NCI-H510A (cell line): ENCODE data around the gene TMEM181.

Experiments
- DNase-seq: peaks from one replicate; lab custom pipeline; 2025; lab: John Stamatoyannopoulos, UW

TMEM181 gene

GRCh38 chr6:158561938-158562337, 2.0 kb downstream of the TMEM181 start:
- DNase-seq, result no peak

DNA sequence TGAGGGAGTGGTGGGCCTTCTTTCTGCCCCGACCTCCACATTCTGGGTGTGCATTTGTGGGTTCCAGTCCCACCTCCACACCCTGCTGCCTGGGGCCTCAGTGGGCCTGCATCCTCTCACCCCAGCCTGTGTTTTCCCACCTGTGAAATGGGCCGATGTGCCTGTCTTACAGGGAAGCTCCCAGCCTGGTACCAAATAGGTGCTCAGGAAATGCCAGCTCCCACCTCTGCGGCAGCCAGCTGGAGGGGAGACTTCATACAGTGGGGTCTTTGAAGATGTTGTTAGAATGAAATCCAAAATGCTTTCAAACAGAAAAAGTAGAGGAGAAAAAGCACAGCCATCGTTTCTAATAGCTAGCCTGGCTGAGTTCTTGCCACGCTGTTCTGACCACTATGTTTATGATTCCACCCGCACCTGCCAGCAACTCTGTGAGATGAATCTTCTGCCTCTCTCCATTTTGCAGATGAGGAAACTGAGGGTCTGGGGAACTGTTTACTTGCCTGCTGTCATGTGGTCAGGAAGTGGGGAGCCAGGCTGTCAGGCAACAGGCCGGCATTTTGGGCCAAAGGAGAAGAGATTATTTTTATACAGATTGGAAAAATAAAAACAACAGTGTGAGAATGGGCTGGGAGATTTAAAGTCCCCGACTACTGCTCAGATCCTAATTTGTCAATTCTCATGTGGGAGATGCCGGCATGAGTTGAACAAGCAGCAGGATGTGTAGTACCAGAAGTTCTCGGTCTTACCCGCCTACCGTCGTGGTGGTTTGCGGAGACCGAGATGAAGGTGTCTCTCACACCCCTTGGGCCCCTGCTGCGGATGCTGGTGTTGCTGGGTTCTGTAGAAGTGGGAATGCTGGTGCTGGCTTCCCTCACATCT, 4.6 kb downstream of the TMEM181 start:
- no peak for DNase-seq

DNA sequence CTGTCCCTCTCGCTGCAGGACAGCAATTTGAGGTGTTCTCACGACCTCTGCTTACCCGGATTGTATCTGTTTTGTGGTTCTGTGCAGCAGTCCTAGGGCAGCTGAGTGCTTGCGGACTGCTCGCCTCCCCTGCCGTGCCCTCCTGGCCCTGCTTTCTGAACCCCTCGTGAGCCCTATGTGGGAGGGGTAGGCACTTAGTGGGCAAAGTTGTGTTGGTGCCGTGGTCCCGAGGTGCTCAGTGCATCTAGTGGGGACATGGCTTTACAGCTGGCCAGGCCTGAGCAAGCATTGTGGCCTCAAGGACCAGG, 5.2 kb downstream of the TMEM181 start:
- no peak for DNase-seq

GRCh38 chr6:158565482-158566040, 5.7 kb downstream of the TMEM181 start:
- DNase-seq, result no peak

DNA sequence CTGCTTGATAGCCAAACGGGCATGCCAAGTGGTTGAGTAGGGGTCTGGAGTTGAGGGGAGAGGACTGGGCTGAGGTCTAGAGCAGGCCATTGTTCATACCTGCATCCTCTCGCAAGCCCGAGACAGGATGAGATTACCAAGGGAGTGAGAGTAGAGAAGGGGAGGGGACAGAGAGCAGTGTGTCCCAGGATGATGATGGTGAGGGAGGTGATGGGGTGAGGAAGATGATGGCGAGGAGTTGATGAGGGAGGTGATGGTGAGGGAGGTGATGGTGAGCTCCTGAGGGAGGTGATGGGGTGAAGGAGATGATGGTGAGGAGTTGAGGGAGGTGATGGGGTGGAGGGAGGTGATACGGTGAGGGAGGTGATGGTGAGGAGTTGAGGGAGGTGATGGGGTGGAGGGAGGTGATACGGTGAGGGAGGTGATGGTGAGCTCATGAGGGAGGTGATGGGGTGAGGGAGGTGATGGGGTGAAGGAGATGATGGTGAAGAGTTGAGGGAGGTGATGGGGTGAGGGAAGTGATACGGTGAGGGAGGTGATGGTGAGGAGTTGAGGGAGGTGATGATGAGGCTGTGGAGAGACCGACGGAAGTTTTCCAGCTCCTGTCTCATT, 6.4 kb downstream of the TMEM181 start:
- no peak for DNase-seq

DNA sequence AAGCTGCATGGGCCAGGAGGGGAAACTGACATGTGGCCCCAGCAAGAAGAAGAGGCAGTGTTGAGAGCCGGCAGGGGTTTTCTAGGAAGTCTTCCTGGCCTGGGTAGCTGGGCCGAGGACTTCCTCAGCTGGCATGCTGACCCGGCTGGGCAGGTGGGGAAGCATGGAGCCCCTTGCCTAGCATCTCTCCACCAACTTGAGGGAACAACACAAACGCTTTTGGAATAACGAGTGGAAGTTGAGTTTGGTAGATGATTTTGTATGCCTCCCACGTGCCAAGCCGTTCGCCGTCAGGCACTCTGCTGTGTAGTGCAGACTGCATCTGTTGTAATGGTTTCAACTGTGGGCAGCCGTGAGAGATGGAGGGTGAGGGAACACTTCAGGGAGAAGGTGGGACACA, 7.3 kb downstream of the TMEM181 start:
- DNase-seq, result no peak

DNA sequence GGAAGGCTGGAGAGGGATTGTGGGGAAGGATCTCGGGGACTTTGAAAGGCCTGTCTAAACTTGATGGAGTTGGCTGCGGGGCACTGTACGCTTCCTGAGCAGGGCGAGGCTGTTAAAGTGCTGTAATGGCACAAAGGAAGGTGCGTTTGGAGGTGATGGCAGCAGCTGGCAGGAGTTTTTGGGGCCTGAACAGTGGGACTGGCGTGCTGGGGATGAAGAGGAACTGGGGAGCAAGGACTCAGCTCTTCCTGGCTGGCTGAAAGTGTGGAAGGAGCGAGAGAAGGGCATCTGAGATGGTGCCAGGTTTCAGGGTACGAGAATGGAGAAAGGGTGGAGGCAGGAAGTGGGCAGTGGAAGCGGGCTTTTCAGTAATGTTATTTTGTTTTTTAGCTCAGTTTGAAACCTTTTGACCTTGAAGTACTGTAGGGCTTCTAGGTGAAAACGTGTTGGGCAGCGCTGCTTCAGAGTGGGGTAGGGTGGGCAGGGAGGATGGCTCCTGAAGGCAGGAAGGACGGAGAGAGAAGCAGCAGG, 8.0 kb downstream of the TMEM181 start:
- DNase-seq, result no peak

- DNase-seq, result no peak
Observed at GRCh38 chr6:158568549-158568948, 8.7 kb downstream of the TMEM181 start.

DNA sequence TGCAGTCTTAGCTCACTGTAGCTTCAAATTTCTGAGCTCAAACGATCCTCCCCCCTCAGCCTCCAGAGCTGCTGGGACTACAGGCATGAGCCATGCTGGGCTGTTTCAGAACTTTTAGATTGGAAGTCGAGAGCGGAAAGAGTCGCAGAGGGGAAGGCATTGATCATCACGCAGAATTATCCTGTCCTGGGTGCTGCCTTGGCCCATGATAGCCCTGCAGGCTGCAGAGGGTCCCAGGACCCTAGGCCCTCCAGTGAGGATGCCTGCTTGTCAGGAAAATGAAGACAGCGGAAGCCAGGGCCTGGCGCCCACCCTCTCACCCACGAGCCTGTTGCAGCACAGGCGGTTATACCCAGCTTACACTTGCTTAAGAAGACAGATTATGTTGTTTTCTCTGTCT, 9.1 kb downstream of the TMEM181 start:
- no peak for DNase-seq

- DNase-seq, result no peak
Observed at GRCh38 chr6:158570681-158570962, 10.7 kb downstream of the TMEM181 start.

DNA sequence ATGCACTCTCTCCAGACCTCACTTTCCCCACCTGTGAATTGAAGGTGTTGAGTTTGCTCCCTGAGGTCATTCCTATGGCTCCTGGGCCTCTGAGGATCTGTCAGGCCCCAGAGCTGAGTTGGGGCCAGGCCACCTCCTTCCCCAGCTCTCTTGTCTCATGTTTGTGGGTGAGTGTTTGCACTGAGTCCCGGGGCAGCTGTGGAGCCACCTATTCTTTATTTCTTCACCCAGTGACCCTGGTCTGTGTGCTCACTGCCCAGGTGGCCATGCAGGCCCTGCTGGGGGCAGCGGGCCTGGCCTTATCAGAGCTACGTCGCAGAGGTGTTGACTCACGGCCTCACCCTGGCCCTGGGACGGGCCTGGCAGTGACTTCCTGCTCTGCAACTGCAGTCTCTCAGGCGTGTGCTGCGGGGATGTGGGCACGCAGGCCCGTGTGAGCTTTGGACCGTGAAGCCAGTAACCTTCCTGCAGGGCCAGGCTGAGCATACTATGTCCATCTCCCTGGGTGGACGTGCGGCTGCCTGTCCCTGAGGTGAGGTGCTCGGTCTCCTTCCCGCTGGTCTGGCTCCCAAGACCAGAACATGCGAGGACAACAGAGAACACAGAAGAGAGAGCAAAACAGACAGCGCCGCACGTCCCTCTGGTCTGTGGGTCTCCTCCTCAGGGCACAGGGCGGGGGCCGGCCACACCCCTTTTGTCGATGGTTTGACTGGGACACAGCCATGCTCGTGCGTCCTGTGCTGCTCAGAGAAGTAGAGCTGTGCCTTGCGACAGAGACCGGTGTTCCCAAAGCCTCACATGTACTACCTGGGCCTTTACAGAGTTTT, 12.1 kb downstream of the TMEM181 start:
- DNase-seq, result no peak

GRCh38 chr6:158572653-158573541, 13.0 kb downstream of the TMEM181 start:
- no peak for DNase-seq

GRCh38 chr6:158573542-158573931, 13.6 kb downstream of the TMEM181 start:
- DNase-seq, result no peak

DNA sequence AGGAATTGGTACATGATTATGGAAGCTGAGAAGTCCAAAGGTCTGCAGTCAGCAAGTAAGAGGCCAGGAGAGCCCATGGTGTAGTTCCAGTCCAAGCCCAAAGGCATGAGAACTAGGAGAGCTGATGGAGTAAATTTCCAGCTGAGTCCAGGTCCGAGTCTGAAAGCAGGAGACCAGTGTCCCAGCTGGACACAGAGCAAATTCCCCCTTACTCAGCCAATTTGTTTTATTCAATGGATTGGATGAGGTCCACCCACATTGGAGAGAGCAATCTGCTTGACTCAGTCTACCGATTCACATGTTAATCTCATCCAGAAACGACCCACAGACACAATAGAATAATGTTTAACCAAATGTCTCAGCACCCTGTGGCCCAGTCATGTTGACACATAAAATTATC, 14.9 kb downstream of the TMEM181 start:
- DNase-seq, result no peak

DNA sequence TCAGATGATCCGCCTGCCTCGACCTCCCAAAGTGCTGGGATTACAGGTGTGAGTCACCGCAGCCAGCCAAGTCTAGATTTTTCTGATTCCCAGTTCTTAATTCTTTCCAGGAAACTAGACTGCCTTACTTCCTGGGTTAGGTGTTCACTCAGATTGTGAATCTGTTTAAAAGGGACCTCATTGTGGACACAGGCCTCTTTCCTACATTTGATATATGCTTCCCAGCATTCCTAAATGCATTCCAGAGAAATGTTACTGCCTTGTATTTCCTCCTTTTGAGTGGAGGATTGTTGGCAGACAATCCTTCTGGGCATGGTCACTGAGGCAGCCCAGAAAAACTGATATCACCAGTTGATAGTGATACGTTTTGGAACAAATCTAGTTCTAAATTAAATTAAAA, 15.7 kb downstream of the TMEM181 start:
- DNase-seq, result no peak

GRCh38 chr6:158584236-158584651, 24.4 kb downstream of the TMEM181 start:
- no peak for DNase-seq

DNA sequence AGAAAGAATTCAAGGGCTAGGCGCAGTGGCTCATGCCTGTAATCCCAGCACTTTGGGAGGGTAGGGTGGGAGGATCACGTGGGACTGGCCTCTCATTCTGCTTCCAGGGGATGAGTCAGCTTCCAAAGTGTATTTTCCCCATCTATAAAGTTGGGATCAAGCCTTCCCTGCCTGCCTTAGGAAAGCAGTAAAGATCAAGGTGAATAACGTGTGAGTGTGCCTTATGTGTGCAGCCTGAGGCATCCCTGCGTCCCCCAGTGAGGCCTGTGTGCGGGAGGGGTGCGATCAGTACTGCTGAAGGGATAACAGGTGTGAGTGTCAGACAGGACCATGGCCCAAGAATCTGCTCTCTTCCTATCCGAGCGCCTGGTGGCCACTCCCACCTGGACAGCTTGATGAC, 26.8 kb downstream of the TMEM181 start:
- no peak for DNase-seq

GRCh38 chr6:158589366-158589765, 29.5 kb downstream of the TMEM181 start:
- DNase-seq, result no peak

DNA sequence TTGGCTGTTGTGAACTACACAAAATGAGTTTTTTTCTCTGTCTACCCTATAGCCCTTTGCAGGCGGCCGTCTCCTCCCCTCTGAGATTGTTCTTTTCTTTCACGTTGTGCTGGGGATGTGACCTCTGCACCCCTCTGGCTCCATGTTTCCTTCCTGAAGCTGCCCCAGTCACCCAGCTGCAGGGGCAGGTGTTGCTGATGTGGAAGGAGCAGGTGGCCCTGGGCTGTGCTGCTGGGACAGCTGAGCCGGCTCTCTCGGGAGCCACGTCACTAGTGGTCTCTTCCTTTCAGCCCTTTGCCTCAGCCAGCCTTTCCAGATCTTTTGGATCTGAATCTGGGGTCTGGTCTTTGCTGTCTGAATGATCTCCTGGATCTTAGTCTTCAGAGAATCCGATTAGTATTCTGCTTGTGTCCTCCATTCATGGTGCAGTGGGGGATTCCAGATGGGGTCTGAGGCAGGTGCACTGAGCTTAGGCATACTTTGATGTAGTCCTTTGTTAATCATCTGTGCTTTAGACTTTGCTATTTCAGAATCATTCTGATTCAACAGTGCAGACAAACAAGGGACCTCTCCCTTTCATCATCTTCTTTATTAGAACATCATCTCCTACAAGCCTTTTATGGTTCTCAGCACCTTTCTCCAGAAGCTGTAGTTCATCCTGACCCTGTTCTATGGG, 31.4 kb downstream of the TMEM181 start:
- no peak for DNase-seq

DNA sequence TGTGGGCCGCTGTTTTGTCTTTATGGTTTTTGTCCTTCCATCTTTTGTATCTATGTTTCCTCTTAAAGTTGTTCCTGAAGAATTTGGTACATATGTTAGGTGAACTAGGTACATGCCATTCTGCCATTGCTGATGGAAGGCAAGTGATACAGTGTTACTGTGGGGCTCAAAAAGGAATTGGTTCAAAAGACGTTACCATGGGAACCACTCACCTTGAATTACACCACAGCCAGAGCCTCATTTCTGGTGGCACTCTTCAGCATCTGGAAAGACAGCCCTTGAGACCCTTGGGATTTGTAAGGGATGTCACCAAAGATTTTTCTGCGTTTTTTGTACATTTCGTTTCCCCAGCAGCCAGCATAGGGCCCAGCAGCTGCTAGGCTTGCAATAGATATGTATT, 31.9 kb downstream of the TMEM181 start:
- no peak for DNase-seq

DNA sequence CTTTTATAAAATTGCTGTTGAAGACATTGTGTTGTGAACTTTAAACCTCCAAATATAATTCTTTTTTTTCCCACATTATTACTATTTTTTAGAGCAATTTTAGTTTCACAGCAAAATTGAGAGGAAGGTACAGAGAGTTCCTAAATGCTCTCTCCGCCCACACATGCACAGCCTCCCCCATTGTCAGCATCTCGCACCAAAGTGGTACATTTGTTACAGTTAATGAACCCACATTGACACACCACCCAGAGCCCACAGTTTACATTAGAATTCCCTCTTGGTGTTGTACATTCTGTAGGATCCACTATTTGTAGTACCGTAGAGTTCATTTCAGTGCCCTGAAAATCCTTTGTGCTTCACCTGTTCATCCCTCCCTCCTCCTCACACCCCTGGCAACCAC, 33.8 kb downstream of the TMEM181 start:
- DNase-seq, result no peak
